Testis (tissue), 2 donors: ENCODE data around the gene HYAL1.

Source experiments
- POLR2A ChIP-seq: fragments of 450-650 bp; IDR thresholded peaks from one replicate; pipeline ENCODE4 v1.6.1; 2017; ENCODE audit warnings: antibody characterized with exemption, mild to moderate bottlenecking, moderate library complexity
- TF ChIP-seq, protein P1 (sequence below), 3 experiments: fragments of 450-650 bp in 2 of 3; fragments of 200-600 bp in 1 of 3; sonication (generic) in 1 of 3; IDR thresholded peaks; one replicate each; pipeline ENCODE4 v1.5.1; 2016 to 2019; ENCODE audit warnings: antibody characterized with exemption in 3 of 3, mild to moderate bottlenecking in 2 of 3, moderate library complexity in 1 of 3

GRCh38 chr3:50295553-50296431, 7.6 kb downstream of the HYAL1 start:
- TF ChIP-seq, protein P1, sequence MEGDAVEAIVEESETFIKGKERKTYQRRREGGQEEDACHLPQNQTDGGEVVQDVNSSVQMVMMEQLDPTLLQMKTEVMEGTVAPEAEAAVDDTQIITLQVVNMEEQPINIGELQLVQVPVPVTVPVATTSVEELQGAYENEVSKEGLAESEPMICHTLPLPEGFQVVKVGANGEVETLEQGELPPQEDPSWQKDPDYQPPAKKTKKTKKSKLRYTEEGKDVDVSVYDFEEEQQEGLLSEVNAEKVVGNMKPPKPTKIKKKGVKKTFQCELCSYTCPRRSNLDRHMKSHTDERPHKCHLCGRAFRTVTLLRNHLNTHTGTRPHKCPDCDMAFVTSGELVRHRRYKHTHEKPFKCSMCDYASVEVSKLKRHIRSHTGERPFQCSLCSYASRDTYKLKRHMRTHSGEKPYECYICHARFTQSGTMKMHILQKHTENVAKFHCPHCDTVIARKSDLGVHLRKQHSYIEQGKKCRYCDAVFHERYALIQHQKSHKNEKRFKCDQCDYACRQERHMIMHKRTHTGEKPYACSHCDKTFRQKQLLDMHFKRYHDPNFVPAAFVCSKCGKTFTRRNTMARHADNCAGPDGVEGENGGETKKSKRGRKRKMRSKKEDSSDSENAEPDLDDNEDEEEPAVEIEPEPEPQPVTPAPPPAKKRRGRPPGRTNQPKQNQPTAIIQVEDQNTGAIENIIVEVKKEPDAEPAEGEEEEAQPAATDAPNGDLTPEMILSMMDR (IDR thresholded peaks at IDR 0.05) = no peak
- no peak for TF ChIP-seq POLR2A
